GM19467 (cell line): ENCODE results near the gene SPINT4.
"Not testable (repeated sequence)": the region's sequence is repeated elsewhere in the genome, so short reads cannot be mapped to it uniquely, and the experiment has no call there.

Source experiments
- ATAC-seq: cut with Tn5 transposase; IDR thresholded peaks from one replicate; pipeline ENCODE4 v1.9.1; 2021; ENCODE audit warnings: mild to moderate bottlenecking, moderate library complexity; ENCODE audit not compliant: unreplicated experiment

The SPINT4 gene

GRCh38 chr20:45764618-45765282, 42.6 kb downstream of the SPINT4 start:
- not testable (repeated sequence) for ATAC-seq

DNA sequence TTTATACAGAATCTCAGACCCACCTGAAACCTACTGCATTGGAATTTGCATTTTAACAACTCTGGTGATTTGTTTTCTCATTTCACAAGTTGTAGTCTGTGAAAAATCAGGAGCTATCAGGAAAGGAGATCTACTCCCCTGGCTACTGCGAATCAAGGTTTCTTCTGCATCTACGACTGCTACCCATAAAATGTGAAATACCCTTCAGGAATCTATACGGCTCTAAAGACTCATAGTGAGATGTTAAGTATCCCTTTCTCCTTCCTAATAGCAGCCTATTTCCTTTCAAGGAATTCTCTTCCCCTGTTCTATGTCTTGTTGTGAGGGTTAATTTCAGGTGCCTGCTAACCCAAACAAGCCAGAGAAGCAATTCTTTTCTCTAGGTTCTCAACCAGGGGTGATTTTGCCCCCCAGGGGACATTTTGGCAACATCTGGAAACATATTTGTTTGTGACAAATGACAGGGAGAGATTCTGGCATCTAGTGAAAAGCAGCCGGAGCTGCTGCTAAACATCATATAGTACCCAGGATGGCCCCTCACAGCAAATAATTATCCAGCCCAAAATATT, 43.2 kb downstream of the SPINT4 start:
- no peak for ATAC-seq

DNA sequence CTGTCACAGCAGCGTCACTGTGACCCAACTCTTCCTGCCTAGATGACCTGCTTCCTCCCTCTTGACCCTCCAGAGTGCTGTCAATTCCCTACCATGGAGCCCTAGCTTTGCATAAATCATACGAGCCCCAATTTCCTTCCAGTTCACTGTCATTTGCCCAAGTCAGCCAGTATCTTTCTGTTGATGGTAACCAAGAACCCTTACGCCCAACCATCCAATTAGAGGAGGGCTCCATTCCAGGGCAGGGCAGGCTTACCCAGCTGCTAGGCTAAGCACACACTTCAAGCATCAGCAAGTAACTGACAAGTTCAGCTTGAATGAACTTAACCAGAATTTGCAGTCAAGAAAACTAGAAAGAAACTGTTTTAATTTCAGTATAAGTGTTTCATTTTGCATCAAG, 43.8 kb downstream of the SPINT4 start:
- ATAC-seq = no peak

- no peak for ATAC-seq
Measured at GRCh38 chr20:45768479-45768878, 46.3 kb downstream of the SPINT4 start.

DNA sequence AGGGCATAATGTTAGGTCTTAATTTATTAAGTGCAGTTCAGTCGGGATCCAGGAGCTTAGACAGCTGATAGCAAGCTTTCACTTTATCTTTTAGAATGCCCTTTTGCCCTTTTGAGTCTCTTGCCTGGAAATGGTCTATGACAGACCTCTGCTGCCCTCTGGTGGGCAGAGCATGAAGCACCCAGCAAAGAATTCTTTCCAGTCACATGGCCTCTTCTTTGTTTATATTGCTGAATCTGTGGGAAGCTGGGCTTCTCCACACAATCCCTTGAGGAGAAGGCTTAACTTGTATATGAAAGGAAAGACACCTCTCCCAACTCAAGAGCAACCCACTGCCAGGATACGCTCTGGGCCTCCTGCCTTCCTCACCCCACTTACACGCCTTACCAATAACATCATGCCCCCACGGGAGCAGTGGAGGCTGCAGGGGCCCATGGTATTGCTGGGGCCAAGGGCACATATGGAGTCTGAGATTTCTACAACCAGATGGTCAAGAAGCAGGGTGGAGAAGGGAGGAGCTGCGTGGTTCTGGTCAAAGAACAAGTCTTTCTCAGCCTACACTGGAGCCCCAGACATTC, 49.1 kb downstream of the SPINT4 start:
- no peak for ATAC-seq

- no peak for ATAC-seq
Measured at GRCh38 chr20:45772693-45773092, 50.5 kb downstream of the SPINT4 start.

DNA sequence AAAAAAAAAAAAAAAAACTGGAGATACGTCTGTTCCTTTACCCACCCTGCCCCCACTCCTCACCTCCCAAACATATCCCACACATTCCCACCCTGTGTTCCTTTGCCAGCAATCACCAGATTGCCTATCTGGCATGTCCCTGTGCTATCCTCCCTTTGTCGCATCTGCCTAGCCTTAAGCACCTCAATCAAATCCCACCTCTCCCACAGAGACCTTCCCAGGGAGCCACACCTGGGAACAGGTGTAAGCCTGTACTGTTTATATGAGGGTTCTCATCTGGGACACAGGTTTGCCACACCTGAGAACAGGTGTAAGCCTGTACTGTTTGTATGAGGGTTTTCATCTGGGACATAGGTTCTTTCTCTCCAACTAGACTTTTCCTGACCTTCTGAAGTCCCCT, 52.8 kb downstream of the SPINT4 start:
- ATAC-seq = no peak

DNA sequence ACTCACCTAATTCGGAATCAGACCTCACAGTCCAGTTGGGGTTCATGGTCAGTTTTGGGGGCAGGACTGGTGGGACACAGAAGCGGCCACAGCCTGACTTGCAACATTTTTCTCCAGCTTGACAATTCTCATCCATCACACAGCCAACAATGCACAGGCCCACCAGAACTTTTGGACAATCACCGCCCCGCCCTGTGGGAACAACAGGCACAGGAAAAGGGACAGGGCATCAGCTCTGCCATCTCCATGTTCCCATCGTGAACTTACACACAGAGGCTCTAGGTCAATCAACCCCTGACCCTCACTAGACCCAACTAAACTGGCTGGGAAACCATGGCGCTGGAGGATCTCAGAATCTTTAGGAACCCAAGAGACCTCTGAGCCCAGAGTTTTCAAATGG, 53.3 kb downstream of the SPINT4 start:
- no peak for ATAC-seq
